ENCODE measurements around the gene RNU1-3.
"Not testable (repeated sequence)": the region's sequence is repeated elsewhere in the genome, so short reads cannot be mapped to it uniquely, and the experiment has no call there.

Gene RNU1-3

DNA sequence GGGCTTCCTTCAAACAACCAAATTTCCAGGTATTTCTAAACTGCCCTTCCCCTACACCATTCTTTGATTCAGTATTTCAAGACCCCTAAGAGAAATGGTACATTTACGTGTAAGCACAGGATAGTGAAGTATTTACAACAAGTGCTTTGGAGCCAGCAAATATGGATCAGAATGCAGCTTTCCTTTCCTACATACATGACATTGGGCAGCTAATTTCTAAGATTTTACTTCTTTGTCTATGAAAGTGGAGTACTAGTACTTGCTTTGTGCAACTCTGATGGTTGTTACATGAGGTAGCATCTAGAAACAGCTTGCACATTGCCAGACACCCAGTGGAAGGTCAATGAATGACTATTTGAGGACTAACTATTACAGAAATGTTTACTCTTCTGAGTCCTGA, 15.2 kb downstream of the RNU1-3 start:
- not testable (repeated sequence) for DNase-seq (ENCODE audit: low read depth)

DNA sequence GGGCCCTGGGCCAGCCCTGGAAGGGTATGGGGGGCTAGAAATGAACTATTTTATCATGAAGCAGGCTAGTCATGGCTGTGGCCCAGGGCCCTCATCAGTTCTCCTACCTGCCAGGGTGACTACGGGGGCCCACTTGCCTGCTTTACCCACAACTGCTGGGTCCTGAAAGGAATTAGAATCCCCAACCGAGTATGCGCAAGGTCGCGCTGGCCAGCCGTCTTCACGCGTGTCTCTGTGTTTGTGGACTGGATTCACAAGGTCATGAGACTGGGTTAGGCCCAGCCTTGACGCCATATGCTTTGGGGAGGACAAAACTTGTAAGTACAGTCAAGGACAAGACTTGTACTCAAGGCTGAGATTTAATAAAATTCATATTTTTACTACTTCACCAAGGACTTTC, 16.8 kb downstream of the RNU1-3 start:
- not testable (repeated sequence) for DNase-seq (ENCODE audit: low read depth)

DNA sequence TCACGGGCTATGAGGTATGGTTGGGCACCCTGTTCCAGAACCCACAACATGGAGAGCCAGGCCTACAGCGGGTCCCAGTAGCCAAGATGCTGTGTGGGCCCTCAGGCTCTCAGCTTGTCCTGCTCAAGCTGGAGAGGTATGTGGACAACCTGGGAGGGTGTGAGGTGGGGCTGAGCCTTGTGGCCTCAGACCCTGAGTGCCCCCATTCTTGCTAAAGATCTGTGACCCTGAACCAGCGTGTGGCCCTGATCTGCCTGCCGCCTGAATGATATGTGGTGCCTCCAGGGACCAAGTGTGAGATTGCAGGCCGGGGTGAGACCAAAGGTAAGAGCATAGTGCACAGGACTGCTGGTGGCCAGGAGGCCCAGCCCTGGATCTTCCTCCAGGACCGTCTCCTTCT, 17.4 kb downstream of the RNU1-3 start:
- DNase-seq (ENCODE audit: low read depth) = not testable (repeated sequence)

DNA sequence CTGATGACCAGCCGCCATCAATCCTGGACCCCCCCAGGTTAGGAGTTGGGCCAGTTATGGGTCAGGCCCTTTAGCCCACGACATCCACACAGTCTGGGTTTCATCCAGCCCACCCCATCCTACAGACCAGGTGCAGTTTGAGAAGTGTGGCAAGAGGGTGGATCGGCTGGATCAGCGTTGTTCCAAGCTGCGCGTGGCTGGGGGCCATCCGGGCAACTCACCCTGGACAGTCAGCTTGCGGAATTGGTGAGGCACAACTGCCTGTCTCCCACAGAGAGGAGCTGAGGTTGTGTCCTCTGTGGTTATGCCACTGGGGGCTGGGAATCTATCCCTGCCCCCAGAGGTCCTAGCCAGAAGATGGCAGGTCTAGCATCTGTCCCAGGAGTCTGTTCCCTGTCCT, 18.0 kb downstream of the RNU1-3 start:
- not testable (repeated sequence) for DNase-seq (ENCODE audit: low read depth)

DNA sequence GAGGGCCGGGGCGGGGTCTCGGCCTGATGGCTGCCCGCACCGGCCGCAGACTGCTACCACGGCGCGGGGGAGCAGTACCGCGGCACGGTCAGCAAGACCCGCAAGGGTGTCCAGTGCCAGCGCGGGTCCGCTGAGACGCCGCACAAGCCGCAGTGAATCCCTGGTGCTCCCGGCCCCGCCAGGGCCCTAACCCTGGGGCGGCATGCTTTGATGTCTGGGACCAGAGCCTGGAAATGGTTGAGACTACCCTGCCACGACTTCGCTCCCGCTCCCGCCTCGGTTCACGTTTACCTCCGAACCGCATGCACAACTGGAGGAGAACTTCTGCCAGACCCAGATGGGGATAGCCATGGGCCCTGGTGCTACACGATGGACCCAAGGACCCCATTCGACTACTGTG, 18.5 kb downstream of the RNU1-3 start:
- DNase-seq (ENCODE audit: low read depth) = not testable (repeated sequence)

DNA sequence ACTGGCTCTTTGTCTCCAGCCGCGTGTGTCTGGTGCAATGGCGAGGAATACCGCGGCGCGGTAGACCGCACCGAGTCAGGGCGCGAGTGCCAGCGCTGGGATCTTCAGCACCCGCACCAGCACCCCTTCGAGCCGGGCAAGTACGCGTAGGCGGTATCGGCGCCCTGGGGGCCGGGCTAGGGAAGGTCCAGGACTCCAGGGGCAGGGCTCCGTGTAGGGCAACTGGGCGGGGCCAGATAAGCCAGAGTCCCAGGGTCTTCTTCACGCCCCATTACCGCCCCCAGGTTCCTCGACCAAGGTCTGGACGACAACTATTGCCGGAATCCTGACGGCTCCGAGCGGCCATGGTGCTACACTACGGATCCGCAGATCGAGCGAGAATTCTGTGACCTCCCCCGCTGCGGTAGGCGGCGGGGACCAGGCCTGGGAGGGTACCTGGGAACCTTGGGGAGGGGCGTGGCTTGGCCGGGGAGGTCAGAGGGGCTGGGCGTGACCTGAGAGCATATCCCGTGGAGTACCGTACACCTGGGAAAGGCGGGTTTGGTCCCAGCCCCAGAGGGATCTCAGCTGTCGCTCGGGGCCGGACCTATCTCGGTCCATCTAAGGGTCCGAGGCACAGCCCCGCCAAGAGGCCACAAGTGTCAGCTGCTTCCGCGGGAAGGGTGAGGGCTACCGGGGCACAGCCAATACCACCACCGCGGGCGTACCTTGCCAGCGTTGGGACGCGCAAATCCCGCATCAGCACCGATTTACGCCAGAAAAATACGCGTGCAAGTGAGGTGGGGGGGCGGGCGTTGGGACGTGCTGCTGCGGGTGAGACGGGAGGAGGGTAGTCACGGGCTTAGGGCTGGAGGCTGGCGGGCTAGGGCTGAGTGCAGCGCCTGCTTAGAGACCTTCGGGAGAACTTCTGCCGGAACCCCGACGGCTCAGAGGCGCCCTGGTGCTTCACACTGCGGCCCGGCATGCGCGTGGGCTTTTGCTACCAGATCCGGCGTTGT, 19.3 kb downstream of the RNU1-3 start:
- not testable (repeated sequence) for DNase-seq (ENCODE audit: low read depth)

DNA sequence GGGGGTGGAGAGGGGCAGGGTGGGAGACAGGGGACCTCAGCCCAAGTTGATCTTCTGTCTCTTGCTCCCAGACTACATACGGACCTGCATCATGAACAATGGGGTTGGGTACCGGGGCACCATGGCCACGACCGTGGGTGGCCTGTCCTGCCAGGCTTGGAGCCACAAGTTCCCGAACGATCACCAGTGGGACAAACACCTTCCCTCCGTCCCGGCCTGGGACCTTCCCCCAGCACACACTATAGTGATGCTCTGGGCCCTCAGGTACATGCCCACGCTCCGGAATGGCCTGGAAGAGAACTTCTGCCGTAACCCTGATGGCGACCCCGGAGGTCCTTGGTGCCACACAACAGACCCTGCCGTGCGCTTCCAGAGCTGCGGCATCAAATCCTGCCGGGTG, 20.0 kb downstream of the RNU1-3 start:
- not testable (repeated sequence) for DNase-seq (ENCODE audit: low read depth)

DNA sequence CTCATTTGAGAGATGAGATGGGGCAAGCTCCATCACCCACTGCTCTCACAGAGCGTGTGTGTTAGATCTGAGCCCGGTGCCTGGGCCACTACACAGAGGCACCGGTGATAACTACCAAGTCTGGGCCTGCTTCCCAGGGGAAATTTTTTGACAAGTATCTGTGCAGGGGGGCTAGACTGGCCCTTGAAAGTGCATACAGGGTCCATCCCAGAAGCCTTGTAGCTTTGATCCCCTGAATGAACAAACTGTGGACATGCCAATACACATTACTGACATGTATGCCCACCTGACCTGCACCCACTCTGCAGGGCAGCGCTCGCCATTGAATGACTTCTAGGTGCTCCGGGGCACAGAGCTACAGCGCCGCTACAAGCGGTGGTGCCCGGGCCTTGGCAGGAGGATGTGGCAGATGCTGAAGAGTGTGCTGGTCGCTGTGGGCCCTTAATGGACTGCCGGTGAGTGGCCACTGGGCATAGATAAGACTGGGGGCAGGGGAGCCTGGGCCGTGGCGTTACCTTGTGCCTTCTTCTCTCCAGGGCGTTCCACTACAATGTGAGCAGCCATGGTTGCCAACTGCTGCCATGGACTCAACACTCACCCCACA, 20.6 kb downstream of the RNU1-3 start:
- DNase-seq (ENCODE audit: low read depth) = not testable (repeated sequence)

DNA sequence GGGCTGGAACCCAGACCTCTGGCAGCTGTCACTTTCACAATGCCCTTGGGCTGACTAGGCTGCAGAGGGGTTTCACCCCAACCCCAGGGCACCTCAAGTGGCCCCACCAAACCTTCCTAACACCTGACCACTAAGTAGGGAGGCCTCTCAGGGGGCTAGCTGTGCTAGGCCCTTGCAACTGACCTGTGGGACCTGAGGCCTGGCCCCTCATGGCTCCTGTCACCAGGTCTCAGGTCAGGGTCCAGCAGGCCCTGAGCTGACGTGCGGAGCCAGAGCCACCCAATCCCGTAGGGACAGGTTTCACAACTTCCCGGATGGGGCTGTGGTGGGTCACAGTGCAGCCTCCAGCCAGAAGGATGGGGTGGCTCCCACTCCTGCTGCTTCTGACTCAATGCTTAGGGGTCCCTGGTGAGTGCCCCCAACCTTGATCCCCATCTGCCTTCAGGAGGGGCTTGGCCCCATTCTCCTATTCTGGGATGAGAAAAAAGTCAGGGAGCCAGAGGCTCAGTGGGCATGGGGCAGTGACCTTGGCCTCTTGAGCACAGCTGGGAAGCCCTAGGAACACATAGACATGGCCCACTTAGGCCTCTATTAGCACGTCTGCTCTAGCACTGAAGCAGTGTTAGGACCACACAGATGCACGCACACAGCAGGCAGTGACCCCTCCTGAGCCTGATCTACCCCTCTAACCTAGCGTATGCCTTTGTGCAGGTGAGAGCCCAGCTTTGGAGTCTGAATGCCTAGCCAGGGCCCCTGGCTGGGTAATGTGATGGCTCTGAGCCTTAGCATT, 21.3 kb downstream of the RNU1-3 start:
- DNase-seq (ENCODE audit: low read depth) = not testable (repeated sequence)

DNA sequence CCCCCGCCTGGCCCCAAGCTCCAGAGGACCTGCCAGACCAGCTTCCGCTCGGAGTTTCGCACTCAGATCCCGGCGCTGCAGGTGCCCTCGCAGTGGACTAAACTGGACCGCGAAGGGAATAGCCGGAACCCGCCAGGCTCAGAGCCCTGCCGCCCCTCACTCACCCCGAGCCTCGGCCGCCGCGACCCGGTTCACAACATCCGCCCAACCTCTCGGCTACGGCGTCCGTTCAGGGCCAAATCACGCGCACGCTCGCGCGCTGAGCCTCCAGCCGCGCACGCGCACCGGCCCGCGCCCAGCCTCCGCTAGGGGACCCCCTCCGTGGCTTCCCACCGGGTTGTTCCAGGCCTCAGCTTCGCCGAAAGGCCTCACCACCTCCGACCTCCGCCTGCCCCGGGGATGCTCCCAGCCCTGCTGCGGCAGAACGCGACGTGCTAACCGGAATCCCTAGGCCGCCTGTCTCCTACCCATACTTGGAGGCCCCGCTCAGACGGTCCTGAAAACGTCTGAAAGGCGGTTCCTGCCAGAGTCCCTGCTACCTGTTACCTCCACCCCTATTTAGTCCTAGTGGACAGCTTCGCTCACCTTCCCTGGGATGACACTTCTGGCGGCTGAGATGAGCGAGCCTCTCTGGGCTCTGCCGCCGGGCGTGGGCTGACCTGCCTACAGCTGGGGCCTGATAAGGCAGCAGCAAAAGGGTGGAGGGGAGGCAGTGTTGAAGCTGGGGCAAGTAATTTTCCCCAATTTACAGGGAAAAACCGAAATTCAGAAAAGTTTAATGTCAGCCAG, 22.1 kb downstream of the RNU1-3 start:
- peak; percentile 100 for DNase-seq (ENCODE audit: low read depth)

DNA sequence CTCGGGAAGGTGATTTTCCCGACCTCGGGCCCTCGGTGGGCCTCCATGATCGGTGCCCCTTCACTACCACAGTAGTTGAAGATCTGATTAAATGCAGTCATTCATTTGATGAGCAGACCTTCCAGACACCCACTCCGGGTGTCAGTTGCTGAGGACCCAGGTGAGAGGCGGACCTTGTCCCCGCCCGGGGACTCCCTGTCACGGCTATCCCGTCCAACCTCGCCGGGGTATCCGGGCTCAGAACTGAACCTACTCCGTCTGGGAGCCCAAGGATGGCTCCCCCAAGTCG, 22.6 kb downstream of the RNU1-3 start:
- DNase-seq (ENCODE audit: low read depth) = no peak

DNA sequence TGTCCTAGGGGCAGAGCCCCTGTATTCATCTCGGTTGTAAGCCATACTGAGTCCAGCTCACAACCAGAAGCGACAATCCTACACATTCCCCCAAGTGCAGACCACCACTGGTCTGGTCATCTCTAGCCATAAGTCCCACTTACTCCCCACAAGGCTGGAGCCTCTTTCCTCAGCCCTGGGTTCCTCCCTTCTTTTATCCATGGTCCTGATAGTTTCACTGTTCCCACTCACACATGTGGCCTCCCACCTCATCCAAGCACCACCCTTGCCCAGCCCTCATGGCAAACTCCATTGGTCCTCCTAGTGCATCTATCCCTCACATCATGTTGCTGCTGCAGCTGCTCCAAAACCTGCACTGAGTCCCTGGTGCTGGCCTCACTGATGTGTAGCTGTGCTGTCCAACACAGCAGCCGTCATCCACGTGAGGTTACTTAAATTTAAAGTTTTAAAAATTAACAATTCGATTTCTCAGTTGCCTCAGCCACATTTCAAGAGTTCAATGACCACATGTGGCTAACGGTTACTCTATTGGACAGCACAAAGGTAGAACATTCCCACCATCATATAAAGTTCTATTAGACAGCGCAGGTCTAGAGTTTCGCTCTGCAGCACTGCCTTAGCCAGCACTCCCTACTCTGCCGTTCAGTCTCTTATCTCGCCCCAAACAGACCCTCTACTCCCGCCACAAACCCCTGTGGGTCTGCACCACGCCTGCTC, 23.1 kb downstream of the RNU1-3 start:
- not testable (repeated sequence) for DNase-seq (ENCODE audit: low read depth)

DNA sequence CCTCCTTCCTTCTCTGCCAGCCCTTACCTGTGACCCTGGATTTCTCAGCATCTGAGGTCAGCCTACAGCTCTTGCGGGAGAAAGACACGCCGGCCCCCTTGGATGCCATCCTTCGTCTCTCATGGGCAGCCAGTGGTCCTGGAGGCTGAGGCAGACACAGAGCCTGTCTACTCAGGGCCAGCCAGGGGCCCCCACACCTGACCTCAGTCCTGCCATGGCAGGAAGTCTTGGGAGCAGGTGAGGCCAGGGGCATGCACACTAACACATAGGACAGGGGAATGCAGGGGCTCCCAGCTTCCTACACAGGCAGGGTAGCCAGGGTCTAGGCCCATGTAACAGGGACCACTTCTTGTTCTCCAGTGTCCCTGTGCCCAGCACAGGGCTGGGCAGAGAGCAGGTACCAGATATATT, 23.7 kb downstream of the RNU1-3 start:
- DNase-seq (ENCODE audit: low read depth) = not testable (repeated sequence)

DNA sequence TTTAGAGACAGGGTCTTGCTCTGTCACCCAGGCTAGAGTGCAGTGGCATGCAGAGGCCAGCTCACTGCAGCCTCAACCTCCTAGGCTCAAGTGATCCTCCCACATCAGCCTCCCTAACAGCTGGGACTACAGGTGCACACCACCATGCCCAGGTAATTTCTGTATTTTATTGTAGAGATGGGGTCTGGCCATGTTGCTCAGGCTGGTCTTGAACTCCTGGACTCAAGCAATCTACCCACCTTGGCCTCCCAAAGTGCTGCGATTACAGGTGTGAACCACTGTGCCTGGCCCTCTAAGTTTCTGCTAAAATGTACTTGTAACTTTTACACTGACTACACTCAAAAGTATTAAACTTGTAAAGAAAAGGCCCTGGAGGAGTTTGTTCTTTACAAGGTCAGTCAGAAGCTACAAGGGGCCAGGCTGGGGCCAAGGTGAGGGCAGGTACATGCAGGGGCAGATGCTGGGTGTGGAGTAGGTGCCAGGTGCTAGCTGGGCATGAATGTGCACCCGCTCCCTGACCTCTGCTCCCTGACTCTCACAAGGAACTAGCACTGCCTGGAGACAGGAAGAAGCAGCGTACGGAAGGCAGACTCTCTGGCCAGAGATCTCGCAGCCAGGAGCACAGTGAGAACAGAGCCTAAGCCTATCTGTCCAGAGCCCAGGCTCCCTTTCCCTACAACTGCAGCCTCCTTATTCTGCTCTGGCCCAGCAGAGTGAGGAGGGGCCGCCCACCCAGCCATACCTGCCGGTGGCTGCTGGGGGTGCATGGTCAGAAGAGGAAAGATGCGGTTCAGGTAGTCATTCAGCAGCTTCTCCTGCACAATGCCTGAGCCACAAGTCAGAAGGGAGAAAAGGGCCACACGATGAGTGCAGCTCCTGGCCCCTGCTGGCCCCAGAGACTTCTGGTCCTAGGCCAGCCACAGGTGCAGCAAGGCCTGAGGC, 24.5 kb downstream of the RNU1-3 start:
- DNase-seq (ENCODE audit: low read depth) = not testable (repeated sequence)

DNA sequence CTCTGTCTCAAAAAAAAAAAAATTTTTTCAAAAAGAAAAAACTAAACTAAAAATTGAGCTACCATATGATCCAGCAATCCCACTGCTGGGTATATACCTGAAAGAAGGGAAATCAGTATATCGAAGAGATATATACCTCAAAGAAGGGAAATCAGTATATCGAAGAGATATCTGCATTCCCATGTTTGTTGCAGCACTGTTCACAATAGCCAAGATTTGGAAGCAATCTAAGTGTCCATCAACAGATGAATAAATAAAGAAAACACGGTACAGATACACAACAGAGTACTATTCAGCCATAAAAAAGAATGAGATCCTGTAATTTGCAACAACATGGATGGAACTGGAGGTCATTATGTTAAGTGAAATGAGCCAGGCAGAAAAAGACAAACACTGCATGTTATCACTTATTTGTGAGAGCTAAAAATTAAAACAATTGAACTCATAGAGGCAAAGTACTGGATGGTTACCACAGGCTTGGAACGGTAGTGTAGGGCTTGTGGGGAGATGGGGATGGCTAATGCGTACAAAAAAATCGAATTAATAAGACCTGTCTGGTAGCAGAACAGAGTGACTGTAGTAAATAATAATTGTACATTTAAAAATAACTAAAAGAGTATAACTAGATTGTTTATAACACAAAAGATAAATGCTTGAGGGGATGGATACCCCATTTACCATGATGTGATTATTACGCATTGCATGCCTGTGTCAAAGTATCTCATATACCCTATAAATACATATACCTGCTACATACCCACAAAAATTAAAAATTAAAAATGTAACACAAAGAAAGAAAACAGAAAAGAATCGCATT, 25.4 kb downstream of the RNU1-3 start:
- not testable (repeated sequence) for DNase-seq (ENCODE audit: low read depth)

DNA sequence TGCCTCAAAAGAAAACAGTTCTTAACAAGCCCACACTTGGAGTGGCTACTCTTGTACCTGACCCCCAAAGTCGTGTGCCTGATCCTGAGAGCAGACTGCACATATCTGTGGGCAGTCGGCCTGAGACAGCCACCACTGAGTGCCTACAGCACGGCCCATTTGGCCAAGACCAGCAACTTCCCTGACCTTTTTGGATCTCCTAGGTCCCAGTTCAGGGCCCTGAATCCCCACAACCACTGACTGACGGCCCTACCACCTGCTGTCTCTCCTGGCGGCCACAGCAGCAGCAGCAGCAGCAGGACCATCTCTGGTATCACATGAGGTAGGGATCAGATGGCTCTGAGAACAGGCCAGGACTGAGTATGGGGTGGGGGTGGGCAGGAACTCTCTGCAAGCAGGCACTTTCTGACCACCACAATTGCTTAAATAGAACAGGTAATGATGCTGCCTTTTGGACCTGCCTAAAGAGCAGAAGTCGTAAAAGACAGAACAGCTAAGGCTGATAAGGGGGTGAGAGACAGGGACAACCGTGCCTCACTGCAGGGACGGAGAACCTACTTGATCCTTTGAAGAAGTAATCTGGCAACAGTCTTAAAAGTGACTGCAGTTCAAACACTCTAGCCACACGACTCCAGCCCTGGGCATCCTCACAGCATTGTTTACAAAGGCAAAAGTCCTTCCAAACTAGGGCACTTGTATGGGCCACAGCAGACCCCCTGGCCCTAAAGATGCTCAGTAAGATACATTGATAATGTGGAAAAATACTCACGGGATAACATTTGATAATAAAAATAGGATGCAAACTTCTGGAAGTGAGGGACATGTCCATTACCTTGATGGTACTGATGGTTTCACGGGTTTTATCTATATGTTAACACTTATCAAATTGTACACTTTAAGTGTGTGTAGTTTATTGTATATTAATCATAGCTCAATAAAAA, 27.4 kb downstream of the RNU1-3 start:
- not testable (repeated sequence) for DNase-seq (ENCODE audit: low read depth)

DNA sequence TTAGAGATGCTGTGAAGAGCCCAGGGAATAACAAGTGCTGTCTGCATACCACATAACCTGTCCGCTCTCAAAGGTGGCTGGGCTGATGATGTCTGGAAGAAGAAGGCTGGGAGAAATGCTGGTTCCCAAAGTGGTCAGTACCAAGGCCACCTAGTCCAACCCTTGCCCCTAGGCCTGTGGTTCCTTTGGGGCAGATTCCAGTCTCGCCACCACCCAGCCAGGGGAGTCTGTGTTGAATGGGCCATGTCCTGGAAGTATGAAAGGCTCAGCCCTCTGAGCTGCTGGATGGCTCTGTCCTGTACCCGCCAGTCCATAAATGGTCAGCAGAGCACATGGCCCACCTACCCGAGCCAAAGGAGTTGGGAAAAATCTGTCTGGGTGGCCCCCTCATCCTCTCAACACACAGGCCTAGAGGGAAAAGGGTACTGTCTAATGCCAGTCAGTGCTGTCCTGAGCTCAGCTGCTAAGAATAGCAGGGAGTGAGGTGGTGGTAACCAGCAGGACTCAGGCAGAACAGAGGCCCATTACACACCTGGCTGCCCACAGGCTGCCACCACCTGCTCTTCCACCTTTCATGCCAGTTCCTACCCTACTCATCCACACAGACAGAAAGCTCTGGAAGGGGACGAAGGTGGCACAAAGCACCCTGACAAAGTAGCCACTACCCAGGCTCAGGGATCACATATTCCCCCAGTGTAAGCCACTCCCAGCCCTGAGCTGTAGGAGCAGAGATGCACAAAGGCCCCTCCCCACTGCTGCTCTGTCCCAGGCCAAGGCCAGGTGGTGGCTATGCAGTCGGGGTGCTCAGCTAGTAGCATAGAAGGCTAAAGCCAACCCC, 28.6 kb downstream of the RNU1-3 start:
- not testable (repeated sequence) for DNase-seq (ENCODE audit: low read depth)

Measured in stimulated activated CD8-positive, alpha-beta memory T cell treated with anti-CD3 and anti-CD28 coated beads, Interleukin-12 subunit alpha, Interleukin-12 subunit beta, amount 100 ng/mL, for 1 hour (primary cell).